ENCODE data around the gene GALNT10.
A peak's percentile ranks its signal among the peaks of the same experiment; 100 is the strongest.

Gene GALNT10

GRCh38 chr5:154319736-154320135 is 129.2 kb downstream of the GALNT10 start:
- no peak for ATAC-seq
- TF ChIP-seq ZNF70 (CRISPR knock-in tag; IDR thresholded peaks at IDR 0.05), result no peak
- no peak for TF ChIP-seq RARB (CRISPR knock-in tag; IDR thresholded peaks at IDR 0.05)
- no peak for TF ChIP-seq ZFP30 (CRISPR knock-in tag; IDR thresholded peaks at IDR 0.05)
- TF ChIP-seq ZNF8 (CRISPR knock-in tag; IDR thresholded peaks at IDR 0.05), result no peak
- no peak for TF ChIP-seq ZFP3 (CRISPR knock-in tag; IDR thresholded peaks at IDR 0.05)
- no peak for TF ChIP-seq BACH2 (CRISPR knock-in tag; IDR thresholded peaks at IDR 0.05; ENCODE audit: borderline replicate concordance)
- no peak for TF ChIP-seq ARNTL (CRISPR knock-in tag; IDR thresholded peaks at IDR 0.05; ENCODE audit: borderline replicate concordance, low read depth)
- TF ChIP-seq CSRNP3 (CRISPR knock-in tag; IDR thresholded peaks at IDR 0.05), result no peak
- no peak for TF ChIP-seq ZNF565 (CRISPR knock-in tag; conservative IDR thresholded peaks at IDR 0.05; ENCODE audit: low read depth)
- TF ChIP-seq GLIS3 (CRISPR knock-in tag; IDR thresholded peaks at IDR 0.05), result no peak
- TF ChIP-seq PATZ1 (CRISPR knock-in tag; IDR thresholded peaks at IDR 0.05; ENCODE audit: borderline replicate concordance), result no peak
- no peak for TF ChIP-seq CREB5 (CRISPR knock-in tag; IDR thresholded peaks at IDR 0.05; ENCODE audit: low read depth)
- TF ChIP-seq ISL1 (CRISPR knock-in tag; IDR thresholded peaks at IDR 0.05), result no peak
- no peak for TF ChIP-seq OSR1 (CRISPR knock-in tag; IDR thresholded peaks at IDR 0.05)
- no peak for TF ChIP-seq POU6F1 (CRISPR knock-in tag; IDR thresholded peaks at IDR 0.05; ENCODE audit: borderline replicate concordance, low read depth)
- no peak for TF ChIP-seq TOX (CRISPR knock-in tag; IDR thresholded peaks at IDR 0.05; ENCODE audit: borderline replicate concordance)

GRCh38 chr5:154320224-154321089 is 129.9 kb downstream of the GALNT10 start:
- peak; percentile 54; the same call in 2 of the 3 replicates for ATAC-seq
- TF ChIP-seq ZNF8 (CRISPR knock-in tag; IDR thresholded peaks at IDR 0.05), result no peak
- TF ChIP-seq SNAI2 (CRISPR knock-in tag; IDR thresholded peaks at IDR 0.05), result no peak
- no peak for TF ChIP-seq BACH2 (CRISPR knock-in tag; IDR thresholded peaks at IDR 0.05; ENCODE audit: borderline replicate concordance)
- no peak for TF ChIP-seq OSR1 (CRISPR knock-in tag; IDR thresholded peaks at IDR 0.05)
- no peak for TF ChIP-seq ZC3H10 (CRISPR knock-in tag; IDR thresholded peaks at IDR 0.05)
- no peak for TF ChIP-seq CSRNP3 (CRISPR knock-in tag; IDR thresholded peaks at IDR 0.05)
- TF ChIP-seq ESRRG (CRISPR knock-in tag; IDR thresholded peaks at IDR 0.05), result no peak
- TF ChIP-seq ZNF565 (CRISPR knock-in tag; conservative IDR thresholded peaks at IDR 0.05; ENCODE audit: low read depth), result no peak
- no peak for TF ChIP-seq RARB (CRISPR knock-in tag; IDR thresholded peaks at IDR 0.05)
- TF ChIP-seq PATZ1 (CRISPR knock-in tag; IDR thresholded peaks at IDR 0.05; ENCODE audit: borderline replicate concordance), result no peak
- no peak for TF ChIP-seq TSHZ2 (CRISPR knock-in tag; IDR thresholded peaks at IDR 0.05)
- no peak for TF ChIP-seq TOX (CRISPR knock-in tag; IDR thresholded peaks at IDR 0.05; ENCODE audit: borderline replicate concordance)
- no peak for TF ChIP-seq ZFP30 (CRISPR knock-in tag; IDR thresholded peaks at IDR 0.05)
- no peak for TF ChIP-seq ZFP3 (CRISPR knock-in tag; IDR thresholded peaks at IDR 0.05)
